Gastroesophageal sphincter (tissue), 3 donors: ENCODE data around the gene ERP29.

Source experiments
- EP300 ChIP-seq: sonication (generic); formaldehyde crosslinking; IDR thresholded peaks from one replicate; pipeline ENCODE4 v1.6.1; 2017; ENCODE audit warnings: antibody characterized with exemption, mild to moderate bottlenecking
- POLR2A ChIP-seq, 2 donors: fragments of 450-650 bp; IDR thresholded peaks; one replicate each; pipeline ENCODE4 v1.6.1; 2017; ENCODE audit warnings: antibody characterized with exemption in 2 of 2, mild to moderate bottlenecking in 2 of 2, moderate library complexity in 1 of 2
- POLR2AphosphoS5 ChIP-seq: sonication (generic); formaldehyde crosslinking; IDR thresholded peaks from one replicate; pipeline ENCODE4 v1.6.1; 2017; ENCODE audit warnings: antibody characterized with exemption
- TF ChIP-seq, protein P1 (sequence below), 4 experiments: fragments of 200-600 bp in 2 of 4; fragments of 450-650 bp in 2 of 4; sonication (generic) in 1 of 4; IDR thresholded peaks; one replicate each; pipeline ENCODE4 v1.5.1; 2017 to 2019; ENCODE audit warnings: antibody characterized with exemption in 4 of 4, mild to moderate bottlenecking in 2 of 4, moderate library complexity in 2 of 4

DNA sequence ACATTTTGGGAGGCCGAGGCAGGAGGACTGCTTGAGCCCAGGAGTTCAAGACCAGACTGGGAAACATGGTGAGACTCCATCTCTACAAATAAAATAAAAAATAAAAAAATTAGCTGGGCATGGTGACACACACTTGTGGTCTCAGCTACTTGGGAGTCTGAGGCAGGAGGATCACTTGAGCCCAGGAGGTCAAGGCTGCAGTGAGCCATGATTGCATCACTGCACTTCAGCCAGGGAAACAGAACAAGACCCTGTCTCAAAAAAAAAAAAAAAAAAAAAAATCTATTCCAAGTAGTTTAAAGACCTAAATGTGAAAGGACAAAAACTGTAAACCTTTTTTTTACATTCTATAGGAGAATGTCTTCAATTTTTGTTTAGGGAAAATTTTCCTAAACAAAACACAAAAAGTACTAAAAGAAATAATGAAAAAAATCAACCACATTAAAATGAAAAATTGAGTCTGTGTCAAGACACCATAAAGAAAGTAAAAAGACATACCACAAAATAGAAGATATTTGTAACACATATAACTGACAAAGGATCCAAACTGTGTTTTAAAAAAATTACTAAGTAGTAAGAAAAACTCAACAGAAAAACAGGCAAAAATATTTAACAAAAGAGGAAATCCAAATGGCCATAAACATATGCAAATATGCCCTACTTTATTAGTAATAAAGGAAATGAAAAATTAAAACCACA is 17.3 kb upstream of the ERP29 start:
- TF ChIP-seq, protein P1, sequence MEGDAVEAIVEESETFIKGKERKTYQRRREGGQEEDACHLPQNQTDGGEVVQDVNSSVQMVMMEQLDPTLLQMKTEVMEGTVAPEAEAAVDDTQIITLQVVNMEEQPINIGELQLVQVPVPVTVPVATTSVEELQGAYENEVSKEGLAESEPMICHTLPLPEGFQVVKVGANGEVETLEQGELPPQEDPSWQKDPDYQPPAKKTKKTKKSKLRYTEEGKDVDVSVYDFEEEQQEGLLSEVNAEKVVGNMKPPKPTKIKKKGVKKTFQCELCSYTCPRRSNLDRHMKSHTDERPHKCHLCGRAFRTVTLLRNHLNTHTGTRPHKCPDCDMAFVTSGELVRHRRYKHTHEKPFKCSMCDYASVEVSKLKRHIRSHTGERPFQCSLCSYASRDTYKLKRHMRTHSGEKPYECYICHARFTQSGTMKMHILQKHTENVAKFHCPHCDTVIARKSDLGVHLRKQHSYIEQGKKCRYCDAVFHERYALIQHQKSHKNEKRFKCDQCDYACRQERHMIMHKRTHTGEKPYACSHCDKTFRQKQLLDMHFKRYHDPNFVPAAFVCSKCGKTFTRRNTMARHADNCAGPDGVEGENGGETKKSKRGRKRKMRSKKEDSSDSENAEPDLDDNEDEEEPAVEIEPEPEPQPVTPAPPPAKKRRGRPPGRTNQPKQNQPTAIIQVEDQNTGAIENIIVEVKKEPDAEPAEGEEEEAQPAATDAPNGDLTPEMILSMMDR (IDR thresholded peaks at IDR 0.05) = no peak
- TF ChIP-seq POLR2A (IDR thresholded peaks at IDR 0.05) (no peak), POLR2AphosphoS5 (no peak), EP300 (no peak)
